ENCODE results near the gene C22orf31. TPM values are rescaled to one million over a fixed set of nuclear protein-coding genes. Genes with fewer than 3 reads are reported as not detected.

The C22orf31 gene
- total RNA-seq, 1 experiment from 2014 or later = not detected

DNA sequence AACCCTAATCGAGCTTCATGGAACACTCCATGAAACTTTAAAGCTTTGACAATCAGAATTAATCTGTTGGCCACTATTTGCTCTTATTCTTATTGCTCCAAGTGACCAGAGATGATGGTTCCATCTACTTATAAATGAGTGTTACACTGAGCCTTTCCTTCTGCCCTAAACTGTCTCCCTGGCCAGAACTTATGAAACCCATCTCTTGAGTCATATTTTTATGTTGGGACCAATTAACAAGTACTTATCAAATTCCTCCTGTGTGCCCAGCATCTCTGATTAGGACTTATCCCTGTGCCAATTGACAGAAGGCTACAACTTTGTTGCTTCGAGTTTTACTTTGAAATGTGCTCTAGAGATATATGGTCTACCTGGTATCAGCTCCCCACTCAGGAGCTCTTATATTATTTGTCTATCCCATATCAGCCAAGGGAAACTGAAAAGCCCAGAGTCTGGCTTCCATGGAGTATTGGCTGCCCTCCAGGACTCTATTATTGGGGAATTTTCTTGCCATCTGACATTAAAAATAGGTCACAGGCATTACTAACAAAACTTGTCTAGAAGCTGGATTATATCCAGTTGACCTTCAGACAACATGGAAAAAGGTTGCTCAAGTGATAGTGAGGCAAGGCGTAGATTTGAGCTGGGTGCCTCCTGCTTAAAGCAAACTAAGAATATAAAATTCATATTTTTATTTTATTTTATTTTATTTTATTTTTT is 20.0 kb upstream of the C22orf31 start:
- no TSS peak for BruUV-seq (replicated peaks)
- no peak for DNase-seq (ENCODE audit: low read depth, low spot score)
- Histone ChIP-seq H3K27me3 (ENCODE audit: insufficient read depth, low read length) (no peaks in the 10 kb centered on the region), H3K79me2 (ENCODE audit: insufficient read depth, low read length) (no peaks in the 10 kb centered on the region), H3K27ac (ENCODE audit: low read depth, low read length) (no peak overlapping the region), H3K4me2 (ENCODE audit: low read length) (no peak overlapping the region), H2AFZ (ENCODE audit: low read depth, low read length, poor library complexity, severe bottlenecking) (no peak overlapping the region), H3K9me3 (ENCODE audit: control insufficient read depth in 1 of 2, insufficient read depth in 1 of 2, low read depth in 1 of 2, low read length in 2 of 2) (no peaks in the 10 kb centered on the region), H3K36me3 (ENCODE audit: control insufficient read depth in 1 of 2, insufficient read depth in 2 of 2, low read length in 2 of 2) (no peaks in the 10 kb centered on the region), H3K4me1 (ENCODE audit: control insufficient read depth in 1 of 2, insufficient read depth in 2 of 2, low read length in 2 of 2) (peaks cover 4 to 11% of the 10 kb centered on the region in 2 experiments; a peak in 3 of 4 replicates), H3K9me2 (ENCODE audit: insufficient read depth) (no peaks in the 10 kb centered on the region), H3K9ac (ENCODE audit: low read length) (no peak overlapping the region), H4K20me1 (ENCODE audit: insufficient read depth) (no peaks in the 10 kb centered on the region), H3K4me3 (replicated peaks in 1 of 2; ENCODE audit: low read depth in 1 of 2, low read length in 2 of 2) (no peak overlapping the region)
- POLR2A ChIA-PET = no interaction called here
- TF ChIP-seq, protein P1, sequence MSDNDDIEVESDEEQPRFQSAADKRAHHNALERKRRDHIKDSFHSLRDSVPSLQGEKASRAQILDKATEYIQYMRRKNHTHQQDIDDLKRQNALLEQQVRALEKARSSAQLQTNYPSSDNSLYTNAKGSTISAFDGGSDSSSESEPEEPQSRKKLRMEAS (IDR thresholded peaks at IDR 0.05) = no peak
- TF ChIP-seq SIN3A (IDR thresholded peaks at IDR 0.05; ENCODE audit: low read depth) (no peak), EZH2phosphoT487 (IDR thresholded peaks at IDR 0.05; ENCODE audit: borderline replicate concordance) (no peak), FOSL1 (IDR thresholded peaks at IDR 0.05; ENCODE audit: low read depth) (no peak), YY1 (IDR thresholded peaks at IDR 0.05; ENCODE audit: extremely low read depth, insufficient replicate concordance, low read depth, low read length) (no peak), CBX3 (IDR thresholded peaks at IDR 0.05; ENCODE audit: low read depth) (no peak), POLR2AphosphoS5 (IDR thresholded peaks at IDR 0.05; ENCODE audit: low read depth, low read length) (no peak), EGR1 (IDR thresholded peaks at IDR 0.05; ENCODE audit: low read depth) (no peak), ZNF274 (IDR thresholded peaks at IDR 0.05; ENCODE audit: low read depth, low read length) (no peak), ZFX (IDR thresholded peaks at IDR 0.05) (no peak), TCF7L2 (IDR thresholded peaks at IDR 0.05; ENCODE audit: borderline replicate concordance, extremely low read depth, insufficient read depth, insufficient read length) (no peak), ELF1 (IDR thresholded peaks at IDR 0.05; ENCODE audit: borderline replicate concordance, low read depth) (no peak), CEBPB (IDR thresholded peaks at IDR 0.05; ENCODE audit: low read depth) (no peak), JUND (IDR thresholded peaks at IDR 0.05) (no peak), EZH2 (IDR thresholded peaks at IDR 0.05) (no peak), POLR2A (IDR thresholded peaks at IDR 0.05; ENCODE audit: borderline replicate concordance, extremely low read depth, insufficient read depth, insufficient read length) (no peak)
- TF ChIP-seq, protein P2, sequence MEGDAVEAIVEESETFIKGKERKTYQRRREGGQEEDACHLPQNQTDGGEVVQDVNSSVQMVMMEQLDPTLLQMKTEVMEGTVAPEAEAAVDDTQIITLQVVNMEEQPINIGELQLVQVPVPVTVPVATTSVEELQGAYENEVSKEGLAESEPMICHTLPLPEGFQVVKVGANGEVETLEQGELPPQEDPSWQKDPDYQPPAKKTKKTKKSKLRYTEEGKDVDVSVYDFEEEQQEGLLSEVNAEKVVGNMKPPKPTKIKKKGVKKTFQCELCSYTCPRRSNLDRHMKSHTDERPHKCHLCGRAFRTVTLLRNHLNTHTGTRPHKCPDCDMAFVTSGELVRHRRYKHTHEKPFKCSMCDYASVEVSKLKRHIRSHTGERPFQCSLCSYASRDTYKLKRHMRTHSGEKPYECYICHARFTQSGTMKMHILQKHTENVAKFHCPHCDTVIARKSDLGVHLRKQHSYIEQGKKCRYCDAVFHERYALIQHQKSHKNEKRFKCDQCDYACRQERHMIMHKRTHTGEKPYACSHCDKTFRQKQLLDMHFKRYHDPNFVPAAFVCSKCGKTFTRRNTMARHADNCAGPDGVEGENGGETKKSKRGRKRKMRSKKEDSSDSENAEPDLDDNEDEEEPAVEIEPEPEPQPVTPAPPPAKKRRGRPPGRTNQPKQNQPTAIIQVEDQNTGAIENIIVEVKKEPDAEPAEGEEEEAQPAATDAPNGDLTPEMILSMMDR (IDR thresholded peaks at IDR 0.05 in 2 of 3, conservative IDR thresholded peaks at IDR 0.05 in 1 of 3; ENCODE audit: borderline replicate concordance in 1 of 3, insufficient read depth in 1 of 3, low read depth in 2 of 3, low read length in 2 of 3) = no peak
- TF ChIP-seq, protein P3, sequence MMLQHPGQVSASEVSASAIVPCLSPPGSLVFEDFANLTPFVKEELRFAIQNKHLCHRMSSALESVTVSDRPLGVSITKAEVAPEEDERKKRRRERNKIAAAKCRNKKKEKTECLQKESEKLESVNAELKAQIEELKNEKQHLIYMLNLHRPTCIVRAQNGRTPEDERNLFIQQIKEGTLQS (IDR thresholded peaks at IDR 0.05) = no peak
- ATAC-seq = no peak
- RAD21 ChIA-PET (ENCODE audit: low non-redundant PET in 1 of 2, low total read pairs in 2 of 2, uncharacterized antibody in 2 of 2, unreplicated experiment in 2 of 2) = no interaction called here
- CTCF ChIA-PET = no interaction called here
- intact Hi-C loops (cut with micrococcal nuclease) = no loop called here

Data from HCT116 (cell line).